BLaER1 (cell line): ENCODE results near the gene SHC3.

Experiments
- H3K27ac ChIP-seq: shearing (Covaris generic); formaldehyde crosslinking; 2 replicates; pipeline ENCODE4 v1.8.1; 2022
- H3K27me3 ChIP-seq: shearing (Covaris generic); formaldehyde crosslinking; 2 replicates; pipeline ENCODE4 v1.8.1; 2022
- H3K36me3 ChIP-seq: shearing (Covaris generic); formaldehyde crosslinking; 2 replicates; pipeline ENCODE4 v1.8.1; 2022
- H3K4me1 ChIP-seq: shearing (Covaris generic); formaldehyde crosslinking; 2 replicates; pipeline ENCODE4 v1.8.1; 2022
- H3K4me2 ChIP-seq: shearing (Covaris generic); formaldehyde crosslinking; 2 replicates; pipeline ENCODE4 v1.8.1; 2022
- H3K4me3 ChIP-seq: shearing (Covaris generic); formaldehyde crosslinking; 2 replicates; pipeline ENCODE4 v1.8.1; 2022
- H3K9ac ChIP-seq: shearing (Covaris generic); formaldehyde crosslinking; 2 replicates; pipeline ENCODE4 v1.8.1; 2022
- H3K9me3 ChIP-seq: shearing (Covaris generic); formaldehyde crosslinking; 2 replicates; pipeline ENCODE4 v1.8.1; 2022
- H4K20me1 ChIP-seq: shearing (Covaris generic); formaldehyde crosslinking; 2 replicates; pipeline ENCODE4 v1.8.1; 2022
- Cebpa-rat ChIP-seq: shearing (Covaris generic); IDR thresholded peaks from 2 replicates; pipeline ENCODE4 v1.8.1; 2022

Gene SHC3

DNA sequence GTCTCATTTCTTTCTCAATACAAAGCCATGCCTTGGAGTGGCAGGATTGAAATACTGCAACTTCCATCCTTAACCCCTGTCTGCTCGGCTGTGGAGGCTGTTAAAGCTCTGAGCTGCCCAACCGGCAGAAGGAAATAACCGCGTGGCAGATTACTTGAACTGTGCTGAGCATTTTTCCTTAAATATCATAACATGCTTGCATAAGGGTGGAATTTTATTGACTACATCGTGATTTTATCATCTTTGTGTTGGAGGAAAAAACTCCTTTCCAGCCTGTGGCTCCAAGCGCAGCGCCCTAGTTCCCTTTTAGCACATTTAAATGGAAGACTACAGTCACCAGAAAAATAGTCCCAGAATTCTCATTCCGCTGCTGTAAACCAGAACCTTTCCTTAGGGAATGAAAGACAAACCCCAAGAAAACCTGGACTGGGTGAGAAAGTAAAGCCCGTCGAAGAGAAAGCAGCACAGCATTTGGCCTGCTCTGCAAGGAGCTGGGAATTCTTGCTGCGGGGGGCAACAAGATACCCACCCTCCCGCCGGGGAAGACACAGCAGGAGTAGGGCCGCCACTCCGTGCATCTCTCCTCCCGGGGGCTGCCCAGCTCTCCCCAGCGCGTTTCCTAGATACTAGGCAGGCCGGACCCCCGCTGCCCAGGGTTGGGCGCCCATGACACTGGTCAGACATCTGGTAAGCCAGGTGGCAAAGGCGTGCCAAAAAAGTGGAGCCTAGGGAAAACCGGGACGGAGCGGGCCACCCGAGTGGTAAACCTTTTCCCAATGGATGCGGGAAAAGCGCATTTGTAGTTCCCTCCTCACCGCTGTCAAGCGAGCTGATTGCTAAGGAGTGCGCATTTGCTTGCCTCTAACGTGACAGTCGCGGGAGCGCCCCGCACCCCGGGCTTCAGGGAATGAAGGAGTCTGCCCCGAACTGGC lies 1.3 kb downstream of the SHC3 start:
- Histone ChIP-seq H3K27ac (no peak overlapping the region), H4K20me1 (no peaks in the 10 kb centered on the region), H3K4me1 (peaks cover 14% of the 10 kb centered on the region), H3K4me2 (no peak overlapping the region), H3K9ac (no peak overlapping the region), H3K9me3 (no peaks in the 10 kb centered on the region; the same call in 1 of the 2 replicates), H3K27me3 (peaks cover 10% of the 10 kb centered on the region), H3K36me3 (no peaks in the 10 kb centered on the region), H3K4me3 (no peak overlapping the region)
- no peak for TF ChIP-seq Cebpa-rat

DNA sequence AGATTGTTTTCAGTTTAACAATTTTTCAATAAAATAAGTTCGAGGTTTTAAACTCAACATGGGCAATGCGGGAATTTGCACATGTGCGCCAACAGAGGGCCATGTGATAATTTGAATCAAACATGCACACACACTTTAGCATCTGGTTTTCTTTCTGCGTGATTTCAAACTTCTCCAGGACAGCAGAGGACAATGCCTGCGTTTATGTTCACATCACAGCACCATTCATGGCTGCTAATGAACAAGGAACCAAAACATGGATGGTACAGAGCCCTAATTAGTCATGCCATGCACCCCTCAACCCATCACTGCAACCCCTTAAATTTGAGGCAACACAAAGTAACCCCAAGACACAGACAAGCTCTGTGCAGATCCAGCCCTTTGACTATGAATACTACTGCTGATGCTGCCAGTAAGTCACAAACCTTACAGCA lies 2.8 kb downstream of the SHC3 start:
- no peak overlapping the region for H3K4me2 ChIP-seq
- no peaks in the 10 kb centered on the region; the same call in 1 of the 2 replicates for H3K9me3 ChIP-seq
- no peak overlapping the region for H3K27ac ChIP-seq
- no peaks in the 10 kb centered on the region for H3K36me3 ChIP-seq
- H3K27me3 ChIP-seq, result peaks cover 10% of the 10 kb centered on the region
- peaks cover 14% of the 10 kb centered on the region for H3K4me1 ChIP-seq
- no peaks in the 10 kb centered on the region for H4K20me1 ChIP-seq
- H3K4me3 ChIP-seq, result no peak overlapping the region
- no peak for TF ChIP-seq Cebpa-rat
- H3K9ac ChIP-seq, result no peak overlapping the region

DNA sequence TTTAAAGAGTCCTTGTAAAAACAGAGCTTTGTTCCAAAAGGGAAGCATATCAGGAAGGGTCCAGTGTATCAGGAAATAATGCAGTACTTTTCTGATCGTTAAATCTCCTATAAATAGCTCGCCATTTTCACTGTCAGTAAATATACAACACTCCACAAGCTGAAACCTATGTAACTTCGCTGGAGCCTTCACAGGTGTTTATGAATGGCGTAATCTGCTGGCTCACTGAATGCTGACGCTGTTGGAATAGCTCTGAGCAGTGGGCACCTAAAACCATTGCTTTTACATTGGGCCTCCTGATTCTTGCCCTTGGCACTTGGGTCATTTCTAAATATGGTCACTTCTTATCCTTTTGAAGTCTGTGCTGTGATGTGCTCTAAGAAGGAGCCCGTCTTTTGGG lies 4.3 kb downstream of the SHC3 start:
- H3K9ac ChIP-seq, result no peak overlapping the region
- no peaks in the 10 kb centered on the region for H4K20me1 ChIP-seq
- H3K4me1 ChIP-seq, result peaks cover 10% of the 10 kb centered on the region
- H3K9me3 ChIP-seq, result no peaks in the 10 kb centered on the region; the same call in 1 of the 2 replicates
- H3K27me3 ChIP-seq, result peaks cover 10% of the 10 kb centered on the region
- no peak overlapping the region for H3K4me2 ChIP-seq
- H3K36me3 ChIP-seq, result no peaks in the 10 kb centered on the region
- H3K4me3 ChIP-seq, result no peak overlapping the region
- H3K27ac ChIP-seq, result no peak overlapping the region
- TF ChIP-seq Cebpa-rat, result no peak

DNA sequence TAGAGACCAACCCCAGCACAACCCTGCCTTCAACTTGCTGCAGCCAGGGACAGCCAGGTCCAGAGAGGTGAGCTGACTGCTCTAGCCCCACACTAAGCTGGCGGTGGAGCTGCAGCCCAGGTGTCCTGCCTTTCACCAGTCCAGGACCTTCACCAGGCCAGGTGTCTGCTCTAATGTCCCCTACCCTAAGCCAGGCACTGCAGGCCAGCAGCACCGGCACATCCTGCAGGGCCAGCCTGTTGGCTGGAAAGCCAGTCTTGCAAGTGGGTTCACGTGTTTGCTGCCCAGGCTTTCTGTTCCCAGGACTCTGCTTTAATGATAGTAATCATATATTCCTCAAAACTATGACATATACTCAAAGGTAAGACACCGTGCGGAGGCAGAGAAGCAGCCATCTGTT lies 5.5 kb downstream of the SHC3 start:
- Histone ChIP-seq H4K20me1 (no peaks in the 10 kb centered on the region), H3K9me3 (no peaks in the 10 kb centered on the region; the same call in 1 of the 2 replicates), H3K36me3 (no peaks in the 10 kb centered on the region), H3K27me3 (peaks cover 10% of the 10 kb centered on the region), H3K9ac (no peak overlapping the region), H3K4me3 (no peak overlapping the region), H3K27ac (no peak overlapping the region), H3K4me2 (no peak overlapping the region), H3K4me1 (no peaks in the 10 kb centered on the region)
- no peak for TF ChIP-seq Cebpa-rat

DNA sequence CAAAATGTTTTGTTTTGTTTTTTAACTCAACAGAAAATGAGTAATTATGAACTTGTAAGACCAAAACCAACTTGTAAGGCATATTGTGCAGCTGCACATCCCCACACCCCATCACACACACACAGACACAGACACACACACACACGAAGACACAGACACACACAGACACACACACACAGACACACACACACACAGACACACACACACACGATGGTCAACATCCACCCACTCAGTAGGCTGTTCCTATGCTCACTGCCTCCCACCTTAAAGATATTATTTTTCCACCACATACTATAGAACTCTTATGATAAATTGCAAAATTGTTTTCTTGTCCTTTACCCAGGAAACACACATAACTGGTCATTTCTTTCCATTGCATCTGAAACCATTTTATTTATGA lies 6.2 kb downstream of the SHC3 start:
- no peaks in the 10 kb centered on the region for H3K9me3 ChIP-seq
- H3K27me3 ChIP-seq, result peaks cover 7% of the 10 kb centered on the region
- H3K4me1 ChIP-seq, result no peaks in the 10 kb centered on the region
- H3K4me2 ChIP-seq, result no peak overlapping the region
- no peak overlapping the region for H3K9ac ChIP-seq
- no peaks in the 10 kb centered on the region for H4K20me1 ChIP-seq
- no peak overlapping the region for H3K27ac ChIP-seq
- TF ChIP-seq Cebpa-rat, result no peak
- H3K36me3 ChIP-seq, result no peaks in the 10 kb centered on the region
- no peak overlapping the region for H3K4me3 ChIP-seq

DNA sequence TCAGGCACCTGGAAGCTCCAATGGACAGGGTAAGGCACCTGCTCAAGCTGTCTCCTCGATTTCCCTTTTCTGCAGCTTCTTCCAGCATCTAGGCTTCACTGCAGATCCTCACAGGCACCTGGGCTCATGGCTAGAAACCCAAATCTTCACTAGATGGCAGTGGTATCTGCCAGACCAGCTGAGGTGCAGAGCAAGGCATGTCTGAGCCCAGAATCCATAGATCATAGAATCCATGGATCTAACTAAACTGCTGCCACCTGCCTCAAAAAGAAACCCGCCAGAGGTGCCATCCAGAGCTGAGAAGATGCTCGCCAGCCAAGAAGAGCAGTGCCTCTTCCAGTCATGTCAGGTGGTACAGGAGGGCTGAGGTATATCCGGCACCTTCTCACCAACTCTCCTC lies 6.9 kb downstream of the SHC3 start:
- H4K20me1 ChIP-seq, result no peaks in the 10 kb centered on the region
- H3K36me3 ChIP-seq, result no peaks in the 10 kb centered on the region
- H3K4me3 ChIP-seq, result no peak overlapping the region
- no peaks in the 10 kb centered on the region for H3K9me3 ChIP-seq
- no peak overlapping the region for H3K9ac ChIP-seq
- no peak for TF ChIP-seq Cebpa-rat
- no peak overlapping the region for H3K4me2 ChIP-seq
- H3K4me1 ChIP-seq, result no peaks in the 10 kb centered on the region
- H3K27me3 ChIP-seq, result peaks cover under 1% of the 10 kb centered on the region; the same call in 1 of the 2 replicates
- H3K27ac ChIP-seq, result no peak overlapping the region

DNA sequence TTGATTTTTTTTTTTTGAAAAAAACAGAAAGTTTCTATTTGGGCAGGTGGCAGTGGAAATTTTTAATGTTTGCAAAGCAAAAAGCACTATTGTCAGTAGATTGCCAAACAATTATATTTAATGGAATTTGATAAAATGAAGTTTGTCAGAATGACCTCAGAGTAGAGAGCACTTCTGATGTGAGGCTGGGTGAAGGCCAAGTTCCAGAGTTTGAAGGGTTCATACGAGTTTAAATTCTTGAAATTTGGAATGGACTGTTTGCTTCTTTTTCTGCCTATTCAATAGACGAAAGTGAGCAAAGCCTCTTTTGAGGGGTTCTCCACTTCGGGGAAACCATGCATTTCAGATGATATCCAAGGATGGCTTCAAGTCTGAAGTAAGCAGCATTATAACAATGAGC lies 7.4 kb downstream of the SHC3 start:
- no peaks in the 10 kb centered on the region for H3K4me1 ChIP-seq
- H3K4me2 ChIP-seq, result no peak overlapping the region
- no peaks in the 10 kb centered on the region for H3K36me3 ChIP-seq
- no peak overlapping the region for H3K27ac ChIP-seq
- no peaks in the 10 kb centered on the region for H4K20me1 ChIP-seq
- no peaks in the 10 kb centered on the region for H3K27me3 ChIP-seq
- H3K9me3 ChIP-seq, result no peaks in the 10 kb centered on the region
- H3K4me3 ChIP-seq, result no peak overlapping the region
- TF ChIP-seq Cebpa-rat, result no peak
- H3K9ac ChIP-seq, result no peak overlapping the region

DNA sequence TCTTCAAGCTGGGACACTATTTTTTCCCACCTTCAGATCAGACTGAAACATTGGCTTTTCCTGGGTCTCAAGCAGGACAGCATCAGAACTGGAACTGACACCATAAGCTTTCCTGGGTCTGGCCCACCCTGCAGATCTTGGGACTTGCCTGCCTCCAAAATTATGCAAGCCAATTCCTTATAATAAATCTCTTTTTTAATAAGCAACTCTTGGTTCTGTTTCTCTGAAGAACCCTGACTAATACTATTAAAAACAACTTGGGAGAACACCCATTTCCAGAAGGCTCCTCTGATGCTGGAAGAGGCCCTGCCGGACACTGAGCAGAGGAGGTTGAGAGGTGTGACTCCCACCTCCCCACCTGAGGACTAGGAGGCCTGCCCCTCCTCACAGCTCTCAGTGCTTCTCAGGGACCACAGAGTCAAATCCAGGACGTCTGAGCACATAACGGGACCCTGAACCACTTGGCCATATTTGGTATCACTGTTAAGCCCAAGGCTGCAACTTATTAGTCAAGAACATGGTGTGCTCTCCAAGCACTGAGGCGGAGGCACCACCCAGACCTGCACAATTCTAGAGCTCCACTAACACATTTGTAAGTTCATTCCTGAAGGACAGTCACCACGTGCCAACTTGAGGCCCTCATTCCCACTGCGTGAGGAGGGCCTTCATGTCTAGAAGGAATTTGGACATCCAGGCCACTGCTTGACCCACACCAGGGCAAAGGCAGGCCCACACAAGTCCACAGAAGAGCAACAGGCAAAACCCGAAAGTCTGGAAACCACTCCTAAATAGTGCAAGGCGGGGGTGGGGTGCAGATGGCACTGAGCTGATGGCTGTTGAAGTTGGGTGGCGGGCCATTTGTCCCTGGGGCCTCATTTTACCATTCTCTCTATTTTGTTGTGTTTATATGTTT lies 9.5 kb downstream of the SHC3 start:
- H3K36me3 ChIP-seq, result no peaks in the 10 kb centered on the region
- H4K20me1 ChIP-seq, result no peaks in the 10 kb centered on the region
- no peaks in the 10 kb centered on the region for H3K27me3 ChIP-seq
- no peaks in the 10 kb centered on the region for H3K4me1 ChIP-seq
- H3K27ac ChIP-seq, result no peak overlapping the region
- H3K9ac ChIP-seq, result no peak overlapping the region
- H3K9me3 ChIP-seq, result no peaks in the 10 kb centered on the region
- H3K4me3 ChIP-seq, result no peak overlapping the region
- H3K4me2 ChIP-seq, result no peak overlapping the region
- TF ChIP-seq Cebpa-rat, result no peak

DNA sequence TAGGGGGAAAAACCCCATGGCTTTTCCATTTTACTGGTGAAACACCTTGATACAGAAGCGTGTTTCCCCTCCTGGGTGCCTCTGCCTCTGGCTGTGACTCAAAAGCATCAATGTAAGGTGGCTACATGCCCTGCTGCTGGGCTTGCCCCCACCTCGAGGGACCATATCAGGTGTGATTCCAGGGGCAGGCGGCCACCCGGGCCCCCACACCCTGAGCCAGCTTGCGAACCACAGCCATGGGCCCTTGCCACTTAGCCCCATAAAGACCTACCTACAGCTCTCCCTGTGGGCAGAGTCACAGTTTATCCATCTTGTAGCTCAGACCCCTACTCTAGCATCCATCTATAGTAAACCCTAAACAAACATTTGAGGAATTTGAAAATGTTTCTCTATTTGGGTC lies 10.8 kb downstream of the SHC3 start:
- Histone ChIP-seq H3K4me2 (no peak overlapping the region), H3K9me3 (no peaks in the 10 kb centered on the region), H3K4me3 (no peak overlapping the region), H4K20me1 (no peaks in the 10 kb centered on the region), H3K9ac (no peak overlapping the region), H3K27me3 (no peaks in the 10 kb centered on the region), H3K4me1 (no peaks in the 10 kb centered on the region), H3K27ac (no peak overlapping the region), H3K36me3 (no peaks in the 10 kb centered on the region)
- TF ChIP-seq Cebpa-rat, result no peak

DNA sequence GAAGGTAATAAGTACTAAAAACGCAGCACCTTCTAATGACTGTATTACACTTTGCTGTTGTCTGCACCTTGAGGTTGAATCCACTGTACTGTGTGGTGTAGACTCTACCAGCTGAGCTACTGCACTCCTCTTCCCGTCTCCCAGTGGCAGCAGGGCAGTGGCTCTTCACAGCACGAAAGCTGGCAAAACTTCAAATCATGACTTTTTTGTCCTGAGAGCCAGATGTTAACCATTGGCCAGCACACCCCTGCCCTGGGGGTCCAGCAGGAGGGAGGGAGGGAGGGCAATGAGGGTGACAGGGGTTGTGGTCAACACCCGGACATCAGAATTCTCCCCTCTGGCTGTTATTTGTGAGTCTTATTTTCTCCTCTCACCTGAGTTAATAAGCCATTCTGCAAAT lies 11.8 kb downstream of the SHC3 start:
- no peaks in the 10 kb centered on the region for H4K20me1 ChIP-seq
- no peaks in the 10 kb centered on the region for H3K9me3 ChIP-seq
- no peaks in the 10 kb centered on the region for H3K4me1 ChIP-seq
- no peak overlapping the region for H3K9ac ChIP-seq
- no peak overlapping the region for H3K4me2 ChIP-seq
- no peaks in the 10 kb centered on the region for H3K36me3 ChIP-seq
- no peak overlapping the region for H3K4me3 ChIP-seq
- H3K27ac ChIP-seq, result no peak overlapping the region
- H3K27me3 ChIP-seq, result no peaks in the 10 kb centered on the region
- no peak for TF ChIP-seq Cebpa-rat
